Colonic mucosa (tissue), 4 donors: ENCODE measurements around the gene DNAJC25. TPM values are rescaled to one million over a fixed set of nuclear protein-coding genes. Genes with fewer than 3 reads are reported as not detected.

ENCODE experiments used
- DNase-seq: peaks from one replicate; pipeline ENCODE4 v3.0.0-alpha.2; 2020
- H3K27ac ChIP-seq: fragments of 200-600 bp; one replicate; pipeline ENCODE4 v1.8.0; 2021
- H3K27me3 ChIP-seq: fragments of 200-600 bp; one replicate; pipeline ENCODE4 v1.8.0; 2021
- H3K36me3 ChIP-seq: fragments of 200-600 bp; one replicate; pipeline ENCODE4 v1.8.0; 2021
- H3K4me1 ChIP-seq: fragments of 200-600 bp; one replicate; pipeline ENCODE4 v1.8.0; 2021; ENCODE audit warnings: mild to moderate bottlenecking
- H3K4me3 ChIP-seq: fragments of 200-600 bp; one replicate; pipeline ENCODE4 v1.8.0; 2021
- H3K9ac ChIP-seq, 2 donors: one replicate each; pipeline ENCODE4 v1.7.0; 2013; ENCODE audit warnings: control low read depth in 2 of 2, low read depth in 2 of 2, low read length in 2 of 2
- H3K9me3 ChIP-seq: fragments of 200-600 bp; one replicate; pipeline ENCODE4 v1.8.0; 2021
- intact Hi-C: fragments of 100-400 bp; cut with DNase I; formaldehyde crosslinking; loops from one replicate; pipeline ENCODE4 v1.14.1; 2022
- total RNA-seq, 2 donors: library from RNA; stranded (reverse); fragmentation: NEBNext Ultra II Directional in 1 of 2; extraction: Animal tissue kit (Norgen Biotek cat#: 25700) in 1 of 2; gene quantifications; one replicate each; pipeline ENCODE4 v1.2.1, GENCODE V29; 2021
- TF ChIP-seq, protein P1 (sequence below): fragments of 200-600 bp; IDR thresholded peaks from one replicate; pipeline ENCODE4 v1.8.0; 2022; ENCODE audit warnings: antibody characterized with exemption, mild to moderate bottlenecking
- donor health status: healthy.
- donor health status: DM: no; HTN: no; CAD: no.
- donor health status: DM: no; HTN: no; CAD: no.

The DNAJC25 gene
- total RNA-seq, 2 donors from 2014 or later: 7.8 to 9.0 TPM

DNA sequence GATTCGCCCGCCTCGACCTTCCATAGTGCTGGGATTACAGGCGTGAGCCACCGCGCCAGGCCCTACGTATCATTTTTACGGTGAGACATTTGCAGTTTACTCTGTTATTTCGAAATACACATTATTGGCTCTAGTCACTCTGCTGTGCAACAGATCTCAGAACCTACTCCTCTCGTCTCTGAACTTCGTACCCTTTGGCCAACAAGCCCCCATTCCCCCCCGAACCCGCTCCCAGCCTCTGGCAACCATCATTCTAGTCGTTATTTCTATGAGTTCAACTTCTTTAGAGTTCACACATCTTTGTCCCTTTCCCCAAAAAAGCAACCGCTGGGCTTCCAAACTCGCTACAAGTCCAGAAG, 32.4 kb upstream of the DNAJC25 start:
- Histone ChIP-seq H3K9ac (peak overlapping the region; percentile 71 to 91), H3K9me3 (no peaks in the 10 kb centered on the region), H3K4me1 (no peaks in the 10 kb centered on the region), H3K27ac (peak overlapping the region; percentile 81), H3K4me3 (peak overlapping the region; percentile 63), H3K27me3 (no peaks in the 10 kb centered on the region), H3K36me3 (no peaks in the 10 kb centered on the region)
- TF ChIP-seq, protein P1, sequence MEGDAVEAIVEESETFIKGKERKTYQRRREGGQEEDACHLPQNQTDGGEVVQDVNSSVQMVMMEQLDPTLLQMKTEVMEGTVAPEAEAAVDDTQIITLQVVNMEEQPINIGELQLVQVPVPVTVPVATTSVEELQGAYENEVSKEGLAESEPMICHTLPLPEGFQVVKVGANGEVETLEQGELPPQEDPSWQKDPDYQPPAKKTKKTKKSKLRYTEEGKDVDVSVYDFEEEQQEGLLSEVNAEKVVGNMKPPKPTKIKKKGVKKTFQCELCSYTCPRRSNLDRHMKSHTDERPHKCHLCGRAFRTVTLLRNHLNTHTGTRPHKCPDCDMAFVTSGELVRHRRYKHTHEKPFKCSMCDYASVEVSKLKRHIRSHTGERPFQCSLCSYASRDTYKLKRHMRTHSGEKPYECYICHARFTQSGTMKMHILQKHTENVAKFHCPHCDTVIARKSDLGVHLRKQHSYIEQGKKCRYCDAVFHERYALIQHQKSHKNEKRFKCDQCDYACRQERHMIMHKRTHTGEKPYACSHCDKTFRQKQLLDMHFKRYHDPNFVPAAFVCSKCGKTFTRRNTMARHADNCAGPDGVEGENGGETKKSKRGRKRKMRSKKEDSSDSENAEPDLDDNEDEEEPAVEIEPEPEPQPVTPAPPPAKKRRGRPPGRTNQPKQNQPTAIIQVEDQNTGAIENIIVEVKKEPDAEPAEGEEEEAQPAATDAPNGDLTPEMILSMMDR: no peak
- peak; percentile 59 for DNase-seq
- intact Hi-C loops: loop anchor here (5.0 kb wide), 1 partner anchor 94 kb away; no protein-coding TSS in a partner anchor

DNA sequence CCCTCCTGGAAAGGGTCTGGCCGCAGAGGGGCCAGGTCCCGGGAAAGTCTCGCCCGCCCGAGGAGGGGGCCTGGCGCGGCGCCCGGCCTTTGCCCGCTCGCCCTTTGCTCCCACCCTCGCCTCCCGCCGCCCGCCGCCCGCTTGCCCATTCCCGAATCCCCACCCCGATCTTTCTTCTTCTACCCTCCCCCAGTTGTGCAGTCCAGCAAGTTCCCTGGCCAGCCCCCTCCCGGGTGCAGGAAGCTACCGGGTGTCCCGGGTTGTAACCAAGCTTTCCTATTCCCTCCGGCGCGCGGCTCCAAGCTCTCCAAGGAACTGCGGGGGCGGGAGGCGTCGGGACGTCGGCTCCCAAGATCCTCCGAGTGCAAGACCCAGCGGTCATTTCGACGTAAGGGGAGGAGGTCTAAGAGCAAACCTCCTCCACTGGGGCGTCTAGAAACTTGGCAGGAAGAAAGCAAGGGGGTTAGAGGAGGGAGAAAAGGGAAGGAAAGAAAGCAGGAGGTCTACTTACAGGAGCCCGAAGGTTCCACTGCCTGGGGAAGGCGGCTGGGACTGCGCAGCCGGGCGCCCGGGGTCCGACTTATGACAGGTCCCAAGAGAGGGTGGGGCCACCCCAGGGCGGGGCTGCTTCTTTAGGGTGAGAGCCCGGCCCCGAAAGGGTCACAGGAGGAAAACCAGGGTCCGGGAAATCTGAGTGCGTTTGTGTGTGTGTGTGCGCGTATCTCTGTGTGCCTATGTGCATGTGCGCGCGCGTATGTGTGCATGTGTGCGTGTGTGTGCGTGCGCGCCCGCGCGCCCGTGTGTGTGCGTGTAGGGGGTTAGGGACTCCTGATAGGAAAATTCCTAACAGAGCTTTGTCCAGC, 31.8 kb upstream of the DNAJC25 start, which contains the start of gene PTGR1:
TSS of gene PTGR1 (minus strand) at position 556 of the 863 bp plus-strand sequence. CDS start 2,225 bp downstream, outside the sequence.
- intact Hi-C loops: loop anchor here (5.0 kb wide), 1 partner anchor 93 kb away; no protein-coding TSS in a partner anchor

DNA sequence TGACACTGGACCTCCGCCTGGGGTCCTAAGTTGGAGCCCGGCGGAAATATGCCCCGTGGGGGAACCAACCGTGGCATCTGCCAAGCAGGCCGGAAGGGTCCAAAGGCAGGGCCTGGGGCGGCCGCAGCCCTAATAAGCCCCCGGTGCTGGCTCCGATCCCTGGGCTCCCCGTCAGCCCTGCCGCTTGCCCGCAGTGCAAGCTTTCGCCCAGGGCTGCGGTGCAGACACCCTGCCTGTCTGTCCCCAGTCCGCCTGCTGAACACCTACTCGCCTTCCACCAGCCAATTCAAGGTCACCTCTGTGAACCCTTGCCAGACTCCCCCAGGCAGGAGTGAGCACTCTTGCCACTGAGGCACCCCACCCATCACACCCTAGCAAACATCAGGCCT, 31.2 kb upstream of the DNAJC25 start:
- DNase-seq: no peak
- no peaks in the 10 kb centered on the region for H3K9me3 ChIP-seq
- no peaks in the 10 kb centered on the region for H3K27me3 ChIP-seq
- peak overlapping the region; percentile 63 for H3K4me3 ChIP-seq
- H3K9ac ChIP-seq: peak overlapping the region; percentile 71 to 91
- H3K4me1 ChIP-seq: no peaks in the 10 kb centered on the region
- H3K27ac ChIP-seq: peak overlapping the region; percentile 81
- TF ChIP-seq, protein P1: no peak
- H3K36me3 ChIP-seq: no peaks in the 10 kb centered on the region
- intact Hi-C loops: loop anchor here (5.0 kb wide), 1 partner anchor 92 kb away; no protein-coding TSS in a partner anchor

More for the DNA sequence above, 31.8 kb upstream of the DNAJC25 start, which contains the start of gene PTGR1:
- Histone ChIP-seq H3K36me3 (no peaks in the 10 kb centered on the region), H3K9ac (peak within 1 kb of the TSS; percentile 71 to 91), H3K4me1 (no peaks in the 10 kb centered on the region), H3K4me3 (peak within 1 kb of the TSS; percentile 63), H3K27me3 (no peaks in the 10 kb centered on the region), H3K9me3 (no peaks in the 10 kb centered on the region), H3K27ac (peak within 1 kb of the TSS; percentile 81)
- DNase-seq: peak; percentile 85
- TF ChIP-seq, protein P1: no peak

DNA sequence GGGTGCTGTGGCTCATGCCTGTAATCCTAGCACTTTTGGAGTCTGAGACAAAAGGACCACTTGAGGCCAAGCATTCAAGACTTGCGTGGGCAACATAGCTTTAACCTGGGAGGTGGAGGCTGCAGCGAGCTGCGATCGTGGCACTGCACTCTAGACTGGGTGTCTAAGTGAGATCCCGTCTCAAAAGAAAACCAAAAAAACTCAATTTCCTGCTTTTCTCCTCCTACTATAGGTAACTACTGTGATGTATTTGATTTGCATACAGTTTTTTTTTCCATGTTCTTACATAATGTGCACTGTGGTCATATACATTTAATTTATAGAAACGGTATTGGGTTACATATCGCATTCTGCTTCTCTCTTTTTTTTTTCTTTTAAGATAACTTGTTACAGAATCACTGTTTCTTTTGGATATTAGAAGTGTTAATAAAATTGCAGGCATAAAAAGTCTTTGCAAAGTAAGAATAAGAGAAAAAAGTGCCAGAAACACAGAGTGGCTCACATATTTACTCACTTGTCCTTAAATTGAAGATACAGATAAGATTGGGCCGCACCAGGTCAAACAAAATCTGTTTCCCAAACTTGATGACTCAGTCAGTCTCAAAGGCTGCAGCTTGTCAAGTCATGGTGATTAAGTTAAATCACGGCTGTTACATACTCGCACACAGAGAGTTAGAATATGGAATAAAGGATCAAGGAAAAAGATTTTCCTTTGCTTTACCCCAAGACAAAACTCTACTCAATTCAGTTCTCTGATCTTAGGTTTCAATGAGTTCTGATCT, 29.7 kb upstream of the DNAJC25 start:
- TF ChIP-seq, protein P1: no peak
- intact Hi-C loops: no loop called here
- Histone ChIP-seq H3K4me1 (no peaks in the 10 kb centered on the region), H3K36me3 (no peaks in the 10 kb centered on the region), H3K27me3 (no peaks in the 10 kb centered on the region), H3K9ac (no peak overlapping the region), H3K4me3 (no peak overlapping the region), H3K9me3 (no peaks in the 10 kb centered on the region), H3K27ac (no peak overlapping the region)
- DNase-seq: no peak

DNA sequence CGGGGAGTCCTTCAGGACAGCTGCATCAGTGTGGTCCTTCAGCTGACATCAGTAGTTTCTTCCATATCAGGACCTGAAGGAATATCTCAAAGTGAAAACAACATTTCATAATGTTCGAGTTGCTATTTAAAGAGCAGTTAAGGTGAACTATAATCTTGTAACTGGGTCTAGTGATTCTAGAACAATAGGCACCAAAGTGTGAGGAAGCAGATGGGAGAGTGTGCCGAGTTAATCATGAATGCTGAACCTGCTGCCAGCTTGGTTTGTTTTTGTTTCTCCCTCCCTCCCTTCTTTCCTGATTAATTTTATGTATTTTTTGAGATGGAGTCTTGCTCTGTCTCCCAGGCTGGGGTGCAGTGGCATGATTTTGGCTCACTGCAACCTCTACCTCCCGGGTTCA, 28.1 kb upstream of the DNAJC25 start:
- DNase-seq: no peak
- H3K27ac ChIP-seq: no peak overlapping the region

More for the DNA sequence above, 28.1 kb upstream of the DNAJC25 start:
- Histone ChIP-seq H3K4me3 (no peak overlapping the region), H3K4me1 (no peaks in the 10 kb centered on the region), H3K9ac (no peak overlapping the region), H3K9me3 (no peaks in the 10 kb centered on the region), H3K36me3 (no peaks in the 10 kb centered on the region), H3K27me3 (no peaks in the 10 kb centered on the region)
- intact Hi-C loops: no loop called here
- TF ChIP-seq, protein P1: no peak
